ENCODE measurements around the gene CDA. TPM values are rescaled to one million over a fixed set of nuclear protein-coding genes. Genes with fewer than 3 reads are reported as not detected.
A peak's percentile ranks its signal among the peaks of the same experiment; 100 is the strongest.

Gene CDA
- total and polyA plus RNA-seq, 2 donors (not counting 3 experiments of a cell fraction or from before 2014, with no cell fraction given): 0.35 to 1.9 TPM

- FAIRE-seq: no peak
- dilution Hi-C loops (cut with MboI; ENCODE audit: extremely low pct_ligation_motif_present, low sequenced_read_pairs): no loop called here
- Histone ChIP-seq H3K4me1 (ENCODE audit: control insufficient read depth, extremely low read depth, insufficient read depth, low read length) (peaks cover 22% of the 10 kb centered on the region), H3K4me2 (ENCODE audit: insufficient read depth, low read length) (peak overlapping the region; percentile 72), H3K9me1 (replicated peaks; ENCODE audit: control insufficient read depth, extremely low read depth, insufficient read depth, low read length) (no peaks in the 10 kb centered on the region), H3K27me3 (ENCODE audit: control insufficient read depth in 2 of 2, insufficient read depth in 2 of 2, low read length in 2 of 2) (no peaks in the 10 kb centered on the region), H4K20me1 (replicated peaks; ENCODE audit: control insufficient read depth, extremely low read depth, insufficient read depth, low read length) (no peaks in the 10 kb centered on the region), H3K9ac (replicated peaks; ENCODE audit: extremely low read depth, insufficient read depth, low read length) (peak overlapping the region; percentile 83), H3K4me3 (replicated peaks in 1 of 3; ENCODE audit: insufficient read depth in 1 of 3, low read depth in 1 of 3, low read length in 3 of 3) (peak overlapping the region; percentile 64 to 93 (median 88)), H3K36me3 (ENCODE audit: control insufficient read depth in 2 of 2, extremely low read depth in 1 of 2, insufficient read depth in 2 of 2, low read length in 2 of 2) (peaks cover 2 to 10% of the 10 kb centered on the region in 2 experiments), H2AFZ (ENCODE audit: low read depth, low read length) (peak overlapping the region; percentile 94), H3K9me3 (replicated peaks; ENCODE audit: control insufficient read depth, insufficient read depth, low read length) (no peaks in the 10 kb centered on the region), H3K27ac (ENCODE audit: insufficient read depth, low read depth, low read length) (no peak overlapping the region), H3K79me2 (ENCODE audit: control insufficient read depth, insufficient read depth, low read length) (peaks cover 37% of the 10 kb centered on the region)
- intact Hi-C loops (cut with micrococcal nuclease): no loop called here
- TF ChIP-seq GATA2 (IDR thresholded peaks at IDR 0.05; ENCODE audit: insufficient read depth, insufficient read length, low read depth, low read length): no peak
- BruUV-seq (replicated peaks): no TSS peak
- ChIA-PET POLR2A (interaction anchor here (0.7 to 1.0 kb wide), 2 partner anchors 12 to 16 kb away, joined by 3 read pairs; no protein-coding TSS in a partner anchor), CTCF (interaction anchor here (1.1 to 2.1 kb wide), 2 partner anchors 12 to 28 kb away, joined by 6 to 9 read pairs; no protein-coding TSS in a partner anchor)
- DNase-seq (ENCODE audit: low read depth, low spot score): no peak
Measured at GRCh38 chr1:20662110-20662475, 73.2 kb downstream of the CDA start.

GRCh38 chr1:20663365-20663764, 74.5 kb downstream of the CDA start:
- Histone ChIP-seq H3K27ac (ENCODE audit: insufficient read depth, low read depth, low read length) (no peak overlapping the region), H3K36me3 (ENCODE audit: control insufficient read depth in 2 of 2, extremely low read depth in 1 of 2, insufficient read depth in 2 of 2, low read length in 2 of 2) (no peaks in the 10 kb centered on the region), H3K4me2 (ENCODE audit: insufficient read depth, low read length) (no peak overlapping the region), H4K20me1 (replicated peaks; ENCODE audit: control insufficient read depth, extremely low read depth, insufficient read depth, low read length) (no peaks in the 10 kb centered on the region), H3K9me1 (replicated peaks; ENCODE audit: control insufficient read depth, extremely low read depth, insufficient read depth, low read length) (no peaks in the 10 kb centered on the region), H2AFZ (ENCODE audit: low read depth, low read length) (no peak overlapping the region), H3K4me3 (replicated peaks in 1 of 3; ENCODE audit: insufficient read depth in 1 of 3, low read depth in 1 of 3, low read length in 3 of 3) (no peak overlapping the region), H3K27me3 (ENCODE audit: control insufficient read depth in 2 of 2, insufficient read depth in 2 of 2, low read length in 2 of 2) (no peaks in the 10 kb centered on the region), H3K9ac (replicated peaks; ENCODE audit: extremely low read depth, insufficient read depth, low read length) (no peak overlapping the region), H3K4me1 (ENCODE audit: control insufficient read depth, extremely low read depth, insufficient read depth, low read length) (peaks cover 22% of the 10 kb centered on the region), H3K79me2 (ENCODE audit: control insufficient read depth, insufficient read depth, low read length) (peaks cover 28% of the 10 kb centered on the region), H3K9me3 (replicated peaks; ENCODE audit: control insufficient read depth, insufficient read depth, low read length) (no peaks in the 10 kb centered on the region)
- CTCF ChIA-PET: interaction anchor here (0.8 kb wide), 1 partner anchor 29 kb away, joined by 3 read pairs; no protein-coding TSS in a partner anchor
- intact Hi-C loops (cut with micrococcal nuclease): no loop called here
- POLR2A ChIA-PET: no interaction called here
- DNase-seq (ENCODE audit: low read depth, low spot score) (no peak), FAIRE-seq (no peak)
- BruUV-seq (replicated peaks): no TSS peak
- TF ChIP-seq MAX (IDR thresholded peaks at IDR 0.05; ENCODE audit: insufficient read depth, insufficient read length) (no peak), MYC (IDR thresholded peaks at IDR 0.05; ENCODE audit: low read depth, low read length) (no peak), JUN (IDR thresholded peaks at IDR 0.05; ENCODE audit: borderline replicate concordance, insufficient read depth, insufficient read length, low read depth) (no peak), POLR2A (IDR thresholded peaks at IDR 0.05; ENCODE audit: low read depth, low read length) (no peak), POLR2AphosphoS5 (IDR thresholded peaks at IDR 0.05; ENCODE audit: insufficient read depth, low read depth, low read length) (no peak), CTCF (IDR thresholded peaks at IDR 0.05; ENCODE audit: extremely low read depth in 1 of 2, insufficient read depth in 1 of 2, low read depth in 1 of 2, low read length in 2 of 2) (no peak), GATA2 (IDR thresholded peaks at IDR 0.05; ENCODE audit: insufficient read depth, insufficient read length, low read depth, low read length) (no peak), FOS (IDR thresholded peaks at IDR 0.05; ENCODE audit: borderline replicate concordance, insufficient read depth, low read length) (no peak), EZH2 (IDR thresholded peaks at IDR 0.05; ENCODE audit: borderline replicate concordance, low read depth, low read length, severe bottlenecking) (no peak)
- dilution Hi-C loops (cut with MboI; ENCODE audit: extremely low pct_ligation_motif_present, low sequenced_read_pairs): no loop called here
